GM19455 (cell line): ENCODE data around the gene CHTOP.
A peak's percentile ranks its signal among the peaks of the same experiment; 100 is the strongest.
"Not testable (repeated sequence)": the region's sequence is repeated elsewhere in the genome, so short reads cannot be mapped to it uniquely, and the experiment has no call there.

ENCODE experiments used
- ATAC-seq: cut with Tn5 transposase; IDR thresholded peaks from one replicate; pipeline ENCODE4 v1.9.1; 2021; ENCODE audit not compliant: unreplicated experiment

The CHTOP gene, protein sequence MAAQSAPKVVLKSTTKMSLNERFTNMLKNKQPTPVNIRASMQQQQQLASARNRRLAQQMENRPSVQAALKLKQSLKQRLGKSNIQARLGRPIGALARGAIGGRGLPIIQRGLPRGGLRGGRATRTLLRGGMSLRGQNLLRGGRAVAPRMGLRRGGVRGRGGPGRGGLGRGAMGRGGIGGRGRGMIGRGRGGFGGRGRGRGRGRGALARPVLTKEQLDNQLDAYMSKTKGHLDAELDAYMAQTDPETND

DNA sequence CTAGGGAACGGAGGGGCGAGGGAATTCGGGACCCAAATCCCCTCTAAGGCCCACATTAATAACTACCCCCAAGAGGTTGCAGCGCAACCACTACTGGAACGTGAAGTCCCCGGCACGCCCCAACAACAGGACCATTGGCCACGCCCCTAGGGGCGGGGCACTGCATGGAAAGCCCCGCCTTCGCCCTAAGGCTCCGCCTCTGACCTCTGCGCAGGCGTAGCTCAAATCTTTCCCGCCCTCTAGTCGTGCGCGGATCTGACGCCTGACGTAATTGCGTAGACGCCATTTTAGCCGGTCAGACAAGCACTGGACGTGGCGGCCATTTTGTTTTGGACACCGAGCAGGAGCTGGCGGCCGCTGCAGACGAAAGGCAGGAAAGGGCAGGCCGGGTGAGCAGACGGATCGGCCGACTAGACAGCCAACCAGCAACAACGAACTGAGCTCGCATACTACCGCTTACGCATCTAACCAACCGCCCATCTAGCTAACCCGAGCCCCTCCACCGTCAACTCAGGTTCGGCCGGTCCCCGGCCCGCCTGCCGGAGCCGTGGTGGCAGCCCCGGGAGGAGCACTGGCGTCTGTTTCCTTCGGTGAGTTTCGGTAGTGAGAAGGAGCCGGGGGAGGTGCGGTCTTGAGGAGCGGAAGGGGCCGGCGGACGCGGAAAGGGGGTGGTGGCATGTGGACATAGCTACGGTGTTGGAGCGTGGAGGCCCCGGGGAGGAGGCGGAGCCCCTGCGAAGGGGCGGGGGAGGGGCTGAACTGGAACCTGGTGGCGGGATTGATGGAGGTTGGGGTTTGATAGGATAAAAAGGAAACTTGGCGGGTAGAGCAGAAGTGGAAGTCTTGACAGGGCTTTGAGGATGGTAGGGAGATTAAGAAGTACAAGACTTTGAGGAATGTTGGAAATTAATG, at the start of gene CHTOP:
TSS of gene CHTOP (plus strand) at position 313 of the 912 bp plus-strand sequence. CDS start 2,523 bp downstream, outside the sequence.
- ATAC-seq: peak; percentile 85

- ATAC-seq: no peak
Measured at GRCh38 chr1:153585006-153585405, 48.9 kb upstream of the CHTOP start.

DNA sequence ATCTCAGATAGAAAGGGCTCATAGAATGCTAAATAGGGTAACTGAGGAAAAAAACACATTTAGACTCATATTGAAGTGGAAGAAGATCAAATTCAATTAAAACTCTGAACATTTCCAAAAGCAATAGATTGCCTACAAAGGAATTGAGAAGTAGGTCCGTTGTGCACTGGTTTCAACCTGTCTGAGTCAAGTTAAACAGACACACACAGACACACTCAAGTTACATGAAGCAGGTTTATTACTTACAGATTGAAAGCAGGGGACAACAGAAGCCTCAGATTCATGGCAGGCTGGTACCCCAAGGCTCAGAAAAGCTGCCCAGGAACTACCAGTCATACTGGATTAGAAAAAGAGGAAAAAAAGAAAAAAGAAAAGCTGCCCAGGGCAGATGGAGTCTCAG, 47.5 kb upstream of the CHTOP start:
- no peak for ATAC-seq

DNA sequence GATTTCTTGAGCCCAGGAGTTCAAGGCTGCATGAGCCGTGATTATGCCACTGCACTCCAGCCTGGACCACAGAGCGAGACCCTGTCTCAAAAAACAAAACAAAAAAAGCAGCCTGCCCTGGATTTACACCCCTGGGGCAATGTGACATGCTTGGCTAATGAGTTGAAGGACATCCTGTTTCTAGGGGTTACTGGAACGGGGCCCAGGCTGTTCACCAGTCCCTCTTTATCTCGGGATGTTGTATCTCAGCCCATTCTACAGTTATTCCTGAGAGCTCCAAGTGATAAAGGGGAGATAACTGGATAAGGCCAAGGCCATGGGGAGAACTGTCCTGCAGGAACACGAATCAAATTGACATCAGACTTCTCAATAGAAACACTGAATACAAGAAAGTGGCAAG, 46.6 kb upstream of the CHTOP start:
- ATAC-seq: no peak

DNA sequence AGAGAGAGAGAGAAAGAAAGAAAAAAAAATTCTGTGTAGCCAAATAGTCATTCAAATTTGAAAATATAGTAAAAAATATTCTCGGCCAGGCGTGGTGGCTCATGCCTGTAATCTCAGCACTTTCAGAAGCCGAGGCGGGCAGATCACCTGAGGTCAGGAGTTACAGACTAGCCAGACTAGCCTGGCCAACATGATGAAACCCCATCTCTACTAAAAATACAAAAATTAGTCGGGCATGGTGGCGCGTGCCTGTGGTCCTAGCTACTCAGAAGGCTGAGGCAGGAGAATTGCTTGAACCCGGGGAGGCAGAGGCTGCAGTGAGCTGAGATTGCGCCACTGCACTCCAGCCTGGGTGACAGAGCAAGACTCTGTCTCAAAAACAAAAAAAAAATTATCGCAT, 45.8 kb upstream of the CHTOP start:
- ATAC-seq: not testable (repeated sequence)

GRCh38 chr1:153588482-153588881, 45.4 kb upstream of the CHTOP start:
- no peak for ATAC-seq

- no peak for ATAC-seq
Measured at GRCh38 chr1:153592748-153593147, 41.1 kb upstream of the CHTOP start.

DNA sequence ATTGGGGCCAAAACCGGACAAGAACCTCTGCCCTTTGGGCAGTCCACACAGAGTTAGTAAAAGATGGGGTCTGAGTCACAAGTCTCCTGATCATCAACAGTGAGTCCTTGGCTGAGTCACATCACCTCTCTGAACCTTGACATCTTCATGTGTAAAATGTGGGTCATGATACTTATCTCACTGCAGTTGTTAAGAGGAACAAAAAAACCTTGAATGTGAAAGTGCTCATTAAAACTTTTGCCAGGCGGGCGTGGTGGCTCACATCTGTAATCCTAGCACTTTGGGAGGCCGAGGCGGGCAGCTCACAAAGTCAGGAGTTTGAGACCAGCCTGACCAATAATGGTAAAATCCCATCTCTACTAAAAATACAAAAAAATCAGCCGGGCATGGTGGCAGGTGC, 36.7 kb upstream of the CHTOP start:
- ATAC-seq: no peak

DNA sequence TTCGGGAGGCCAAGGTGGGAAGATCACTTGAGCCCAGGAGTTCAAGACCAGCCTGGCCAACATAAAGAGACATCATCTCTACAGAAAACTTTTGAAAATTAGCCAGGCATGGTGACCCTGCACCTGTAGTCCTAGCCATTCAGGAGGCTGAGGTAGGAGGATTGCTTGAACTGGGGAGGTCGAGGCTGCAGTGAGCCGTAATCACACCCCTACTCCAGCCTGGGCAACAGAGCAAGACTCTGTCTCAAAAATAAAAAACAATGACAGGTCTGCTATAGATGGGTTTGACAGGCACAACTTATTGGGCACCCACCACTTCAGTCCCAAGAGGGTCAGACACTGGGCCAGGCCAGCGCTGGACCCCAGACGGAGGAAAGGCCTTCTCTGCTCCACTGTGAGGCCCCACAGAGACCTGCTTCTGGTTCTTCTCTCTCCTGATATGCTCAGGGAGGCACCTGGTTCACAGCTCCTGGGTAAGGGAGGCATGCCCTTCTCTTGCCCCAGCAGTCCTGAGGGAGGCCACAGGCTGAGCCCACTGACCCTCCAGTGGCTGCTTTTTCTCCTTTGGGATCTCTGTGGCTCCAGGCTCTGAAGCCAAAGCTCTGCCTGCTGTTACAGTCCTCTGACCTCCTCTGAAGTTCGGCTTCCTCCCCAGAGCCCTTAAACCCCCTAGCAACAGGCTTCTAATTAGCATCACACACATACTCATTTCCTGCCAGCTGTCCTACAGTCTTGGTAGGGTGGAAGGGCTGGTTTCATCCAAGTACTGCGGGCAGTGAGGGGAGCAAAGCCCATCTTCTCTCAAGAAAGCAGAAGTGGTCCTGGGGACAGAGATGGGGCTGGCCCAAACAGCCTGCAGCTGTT, 35.3 kb upstream of the CHTOP start:
- peak; percentile 97 for ATAC-seq

DNA sequence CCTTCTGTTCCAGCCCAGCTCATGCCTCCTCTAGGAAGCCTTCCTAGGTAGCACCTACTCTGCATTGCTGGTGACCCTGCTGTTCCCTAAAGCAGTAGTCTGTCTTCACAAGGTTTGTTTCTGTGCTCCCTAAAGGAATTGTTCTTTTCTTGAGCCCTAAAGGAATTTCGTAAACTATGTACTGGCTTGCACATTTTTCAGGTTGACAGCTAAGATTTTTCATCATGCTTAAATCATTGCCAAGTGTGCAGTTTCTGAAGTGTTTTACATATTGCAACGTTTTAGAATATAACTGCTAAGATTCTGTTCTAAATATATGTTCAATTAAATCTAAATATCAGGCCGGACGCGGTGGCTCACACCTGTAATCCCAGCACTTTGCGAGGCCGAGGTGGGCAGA, 34.0 kb upstream of the CHTOP start:
- no peak for ATAC-seq

DNA sequence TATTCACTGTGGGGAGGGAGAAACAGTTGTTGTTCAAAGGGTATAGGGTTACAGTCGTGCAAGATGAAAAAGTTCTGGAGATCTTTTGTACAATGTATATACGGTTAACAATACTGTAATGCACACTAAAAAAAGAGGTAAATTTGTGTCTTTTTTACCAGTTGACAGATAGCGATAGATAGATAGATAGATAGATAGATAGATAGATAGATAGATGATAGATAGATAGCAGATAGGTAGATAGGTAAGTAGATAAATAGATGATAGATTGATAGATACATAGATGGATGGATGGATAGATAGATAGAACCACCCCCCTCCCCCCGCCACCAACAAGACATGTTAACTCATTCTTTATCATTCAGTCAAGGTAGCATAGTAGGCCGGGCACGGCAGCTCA, 31.1 kb upstream of the CHTOP start:
- no peak for ATAC-seq

GRCh38 chr1:153606194-153606593, 27.7 kb upstream of the CHTOP start:
- no peak for ATAC-seq

- ATAC-seq: no peak
Measured at GRCh38 chr1:153607381-153607780, 26.5 kb upstream of the CHTOP start.

- no peak for ATAC-seq
Measured at GRCh38 chr1:153608089-153608682, 25.7 kb upstream of the CHTOP start.

GRCh38 chr1:153608742-153609584, 24.9 kb upstream of the CHTOP start:
- no peak for ATAC-seq

DNA sequence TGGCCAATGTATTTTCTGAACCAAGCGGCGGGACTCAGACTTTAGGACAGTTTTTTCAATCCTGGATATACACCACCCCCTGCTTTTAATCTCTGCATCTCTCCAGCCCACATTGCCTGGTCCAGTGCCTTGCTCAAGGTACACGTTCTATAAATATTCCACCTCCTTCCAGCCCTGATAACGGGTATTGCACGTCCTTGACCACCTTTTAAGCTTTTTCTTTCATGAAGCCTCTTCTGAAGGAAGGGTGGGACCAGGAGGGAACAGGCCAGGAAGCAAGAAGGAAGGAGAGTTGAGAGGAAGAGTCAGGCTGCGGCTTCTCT, 24.3 kb upstream of the CHTOP start:
- ATAC-seq: no peak

- ATAC-seq: no peak
Measured at GRCh38 chr1:153610334-153610733, 23.5 kb upstream of the CHTOP start.

DNA sequence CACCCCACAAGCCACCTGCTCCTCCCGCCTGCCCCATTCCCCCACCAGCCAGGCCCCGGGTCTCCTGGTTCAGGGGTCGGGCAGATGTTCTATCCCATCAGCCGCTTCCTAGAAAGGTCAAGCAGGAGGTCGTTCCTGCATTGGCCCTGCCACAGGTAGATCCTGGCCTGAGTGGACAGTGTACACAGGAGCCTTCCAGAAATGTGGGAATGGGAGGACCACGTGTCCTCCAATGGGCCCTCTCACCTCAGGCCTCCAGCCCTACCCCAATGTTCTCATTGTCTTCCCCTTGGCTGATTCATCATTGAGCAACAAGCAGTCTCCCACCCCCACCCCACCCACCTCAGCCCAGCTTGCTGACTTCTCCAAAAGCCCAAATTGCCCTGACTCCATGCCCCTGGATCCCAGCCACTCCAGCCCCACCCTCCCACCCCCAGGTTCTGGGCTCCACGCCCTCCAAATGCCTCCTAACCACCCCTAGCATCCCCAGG, 23.0 kb upstream of the CHTOP start:
- no peak for ATAC-seq

DNA sequence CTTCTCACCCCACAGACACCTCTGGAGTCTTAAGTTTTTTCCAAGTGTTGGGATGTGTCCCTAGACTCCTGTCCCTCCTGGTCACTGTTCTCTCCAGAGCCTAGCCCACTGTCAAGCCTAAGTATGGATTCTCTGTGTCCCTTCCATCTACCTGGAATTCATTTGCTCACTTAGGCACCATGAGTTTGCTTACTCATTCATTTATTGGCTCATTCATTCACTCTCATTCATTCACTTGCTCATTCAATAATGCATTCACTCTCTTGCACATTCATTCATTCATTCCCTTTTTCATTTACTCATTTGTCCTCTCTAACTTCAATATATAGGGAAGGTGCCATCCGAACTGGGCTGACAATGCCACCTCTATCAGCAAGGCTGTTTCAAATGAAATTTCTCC, 22.5 kb upstream of the CHTOP start:
- ATAC-seq: no peak

- no peak for ATAC-seq
Measured at GRCh38 chr1:153612111-153612754, 21.6 kb upstream of the CHTOP start.
